Measurements from ENCODE around the gene PLPPR3. TPM values are rescaled to one million over a fixed set of nuclear protein-coding genes. Genes with fewer than 3 reads are reported as not detected.
"Not testable (repeated sequence)": the region's sequence is repeated elsewhere in the genome, so short reads cannot be mapped to it uniquely, and the experiment has no call there.

The PLPPR3 gene
- total RNA-seq, 3 donors from 2014 or later: 0.19 TPM; not detected in 2

- Histone ChIP-seq H3K4me1 (ENCODE audit: low read depth) (peaks cover 3% of the 10 kb centered on the region), H3K9me3 (no peaks in the 10 kb centered on the region), H3K36me3 (ENCODE audit: low read depth) (no peaks in the 10 kb centered on the region), H3K4me3 (no peak within 1 kb of the TSS)
- TF ChIP-seq, protein P1, sequence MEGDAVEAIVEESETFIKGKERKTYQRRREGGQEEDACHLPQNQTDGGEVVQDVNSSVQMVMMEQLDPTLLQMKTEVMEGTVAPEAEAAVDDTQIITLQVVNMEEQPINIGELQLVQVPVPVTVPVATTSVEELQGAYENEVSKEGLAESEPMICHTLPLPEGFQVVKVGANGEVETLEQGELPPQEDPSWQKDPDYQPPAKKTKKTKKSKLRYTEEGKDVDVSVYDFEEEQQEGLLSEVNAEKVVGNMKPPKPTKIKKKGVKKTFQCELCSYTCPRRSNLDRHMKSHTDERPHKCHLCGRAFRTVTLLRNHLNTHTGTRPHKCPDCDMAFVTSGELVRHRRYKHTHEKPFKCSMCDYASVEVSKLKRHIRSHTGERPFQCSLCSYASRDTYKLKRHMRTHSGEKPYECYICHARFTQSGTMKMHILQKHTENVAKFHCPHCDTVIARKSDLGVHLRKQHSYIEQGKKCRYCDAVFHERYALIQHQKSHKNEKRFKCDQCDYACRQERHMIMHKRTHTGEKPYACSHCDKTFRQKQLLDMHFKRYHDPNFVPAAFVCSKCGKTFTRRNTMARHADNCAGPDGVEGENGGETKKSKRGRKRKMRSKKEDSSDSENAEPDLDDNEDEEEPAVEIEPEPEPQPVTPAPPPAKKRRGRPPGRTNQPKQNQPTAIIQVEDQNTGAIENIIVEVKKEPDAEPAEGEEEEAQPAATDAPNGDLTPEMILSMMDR (IDR thresholded peaks at IDR 0.05): no peak
- ATAC-seq (no peak), DNase-seq (peak in 1 of 3 donors; percentile 51)
- intact Hi-C loops (cut with DNase I, micrococcal nuclease): loop anchor here in 1 of 2 donors (10.0 kb wide), 1 partner anchor 132 kb away; the partner anchor contains the start of gene WDR18
Measured at GRCh38 chr19:852136-853013, 30.6 kb upstream of the PLPPR3 start, which contains the start of gene ELANE. ELANE (plus strand) TSS chr19:852303; CDS start chr19:852329, 26 bp downstream.

GRCh38 chr19:850979-851335 lies 29.2 kb upstream of the PLPPR3 start:
- ATAC-seq (no peak), DNase-seq (no peak)
- no peak overlapping the region for H3K4me3 ChIP-seq
- H3K36me3 ChIP-seq (ENCODE audit: low read depth): no peaks in the 10 kb centered on the region
- intact Hi-C loops (cut with DNase I, micrococcal nuclease): loop anchor here in 1 of 2 donors (10.0 kb wide), 1 partner anchor 134 kb away; the partner anchor contains the start of gene WDR18
- TF ChIP-seq, protein P1 (IDR thresholded peaks at IDR 0.05): no peak
- H3K9me3 ChIP-seq: no peaks in the 10 kb centered on the region
- peaks cover 3% of the 10 kb centered on the region for H3K4me1 ChIP-seq (ENCODE audit: low read depth)

GRCh38 chr19:850221-850978 lies 28.6 kb upstream of the PLPPR3 start:
- Histone ChIP-seq H3K4me3 (no peak overlapping the region), H3K36me3 (ENCODE audit: low read depth) (no peaks in the 10 kb centered on the region), H3K9me3 (no peaks in the 10 kb centered on the region), H3K4me1 (ENCODE audit: low read depth) (peaks cover 3% of the 10 kb centered on the region)
- TF ChIP-seq, protein P1 (IDR thresholded peaks at IDR 0.05): no peak
- peak; percentile 75 to 86 (median 75) for DNase-seq
- ATAC-seq: peak; percentile 84
- intact Hi-C loops (cut with DNase I, micrococcal nuclease): loop anchor here in 1 of 2 donors (10.0 kb wide), 1 partner anchor 134 kb away; the partner anchor contains the start of gene WDR18

DNA sequence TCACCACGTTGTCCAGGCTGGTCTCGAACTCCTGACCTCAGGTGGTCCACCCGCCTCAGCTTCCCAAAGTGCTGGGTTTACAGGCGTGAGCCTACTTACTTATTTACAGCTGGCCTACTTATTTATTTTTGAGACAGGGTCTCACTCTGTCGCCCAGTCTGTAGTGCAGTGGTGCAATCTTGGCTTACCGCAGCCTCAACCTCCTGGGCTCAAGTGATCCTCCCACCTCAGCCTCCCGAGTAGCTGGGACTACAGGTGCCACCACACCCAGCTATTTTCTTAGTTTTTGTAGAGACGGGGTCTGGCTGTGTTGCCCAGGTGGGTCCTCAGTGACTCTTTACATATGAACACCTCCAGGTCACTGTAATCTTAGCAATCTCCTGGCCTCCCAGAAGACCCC lies 27.4 kb upstream of the PLPPR3 start:
- H3K36me3 ChIP-seq (ENCODE audit: low read depth); intact Hi-C loops (cut with DNase I, micrococcal nuclease); H3K9me3 ChIP-seq; ATAC-seq; DNase-seq; H3K4me1 ChIP-seq (ENCODE audit: low read depth); H3K4me3 ChIP-seq: not testable (repeated sequence)

GRCh38 chr19:848386-848921 lies 26.7 kb upstream of the PLPPR3 start:
- DNase-seq (no peak), ATAC-seq (no peak)
- no peaks in the 10 kb centered on the region for H3K9me3 ChIP-seq
- intact Hi-C loops (cut with DNase I, micrococcal nuclease): no loop called here
- peaks cover 8% of the 10 kb centered on the region for H3K4me1 ChIP-seq (ENCODE audit: low read depth)
- TF ChIP-seq, protein P1 (IDR thresholded peaks at IDR 0.05): no peak
- H3K36me3 ChIP-seq (ENCODE audit: low read depth): no peaks in the 10 kb centered on the region
- H3K4me3 ChIP-seq: no peak overlapping the region

Data from mucosa of descending colon (tissue), 3 donors.